Activated CD4-positive, alpha-beta T cell treated with anti-CD3 and anti-CD28 coated beads, Interleukin-2, amount 10 ng/mL, durations not matched to agents 24 days and 14 days (primary cell): ENCODE measurements around the gene ZSWIM3. TPM values are rescaled to one million over a fixed set of nuclear protein-coding genes. Genes with fewer than 3 reads are reported as not detected.
"Not testable (repeated sequence)": the region's sequence is repeated elsewhere in the genome, so short reads cannot be mapped to it uniquely, and the experiment has no call there.

Experiments used
- DNase-seq: peaks from one replicate; pipeline ENCODE4 v3.0.0; 2022
- H3K27ac Mint-ChIP-seq: one replicate; pipeline ENCODE4 v1.8.0; 2022; ENCODE audit warnings: mild to moderate bottlenecking, mixed read lengths
- H3K27me3 Mint-ChIP-seq: one replicate; pipeline ENCODE4 v1.8.0; 2022; ENCODE audit warnings: mixed read lengths
- H3K36me3 Mint-ChIP-seq: one replicate; pipeline ENCODE4 v1.8.0; 2022; ENCODE audit warnings: low read depth, mild to moderate bottlenecking, mixed read lengths
- H3K4me1 Mint-ChIP-seq: one replicate; pipeline ENCODE4 v1.8.0; 2021; ENCODE audit warnings: mixed read lengths
- H3K4me3 Mint-ChIP-seq: one replicate; pipeline ENCODE4 v1.8.0; 2022; ENCODE audit warnings: mild to moderate bottlenecking, moderate library complexity, mixed read lengths
- H3K9me3 Mint-ChIP-seq: one replicate; pipeline ENCODE4 v1.8.0; 2021; ENCODE audit warnings: mixed read lengths
- intact Hi-C: fragments of 100-400 bp; cut with micrococcal nuclease; formaldehyde crosslinking; loops from one replicate; pipeline ENCODE4 v1.15.1; 2023
- total RNA-seq: library from RNA; stranded (reverse); gene quantifications from 2 replicates; pipeline ENCODE4 v1.2.3, GENCODE V29; 2022

The ZSWIM3 gene
- total RNA-seq, 1 donor from 2014 or later, result 5.5 TPM

DNA sequence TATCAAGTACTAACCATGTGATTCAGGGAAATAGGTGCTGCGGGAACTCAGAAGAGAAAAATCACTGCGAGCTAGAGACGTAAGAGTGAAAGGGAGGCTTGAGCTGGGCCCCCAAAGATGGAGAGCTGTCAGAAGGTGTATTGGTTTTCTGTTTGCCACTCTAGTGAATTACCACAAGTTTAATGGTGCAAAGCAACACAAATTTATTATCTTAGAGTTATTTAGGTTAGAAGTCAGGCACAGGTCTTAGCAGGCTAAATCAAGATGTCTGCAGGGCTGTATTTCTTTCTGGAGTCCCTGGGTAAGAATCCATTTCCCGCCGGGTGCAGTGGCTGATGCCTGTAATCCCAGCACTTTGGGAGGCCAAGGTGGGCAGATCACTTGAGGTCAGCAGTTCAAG is 2.5 kb downstream of the ZSWIM3 start:
- no peak for DNase-seq
- no peak overlapping the region for H3K27ac Mint-ChIP-seq
- intact Hi-C loops, result no loop called here
- peaks cover 13% of the 10 kb centered on the region for H3K36me3 Mint-ChIP-seq
- no peak overlapping the region for H3K4me3 Mint-ChIP-seq
- no peaks in the 10 kb centered on the region for H3K9me3 Mint-ChIP-seq
- peaks cover 34% of the 10 kb centered on the region for H3K4me1 Mint-ChIP-seq
- H3K27me3 Mint-ChIP-seq, result no peaks in the 10 kb centered on the region

- H3K27me3 Mint-ChIP-seq, result no peaks in the 10 kb centered on the region
- intact Hi-C loops, result no loop called here
- no peak overlapping the region for H3K4me3 Mint-ChIP-seq
- no peak overlapping the region for H3K27ac Mint-ChIP-seq
- peaks cover 13% of the 10 kb centered on the region for H3K36me3 Mint-ChIP-seq
- no peaks in the 10 kb centered on the region for H3K9me3 Mint-ChIP-seq
- peaks cover 30% of the 10 kb centered on the region for H3K4me1 Mint-ChIP-seq
- no peak for DNase-seq
Observed at GRCh38 chr20:45860560-45861220, 3.3 kb downstream of the ZSWIM3 start.

DNA sequence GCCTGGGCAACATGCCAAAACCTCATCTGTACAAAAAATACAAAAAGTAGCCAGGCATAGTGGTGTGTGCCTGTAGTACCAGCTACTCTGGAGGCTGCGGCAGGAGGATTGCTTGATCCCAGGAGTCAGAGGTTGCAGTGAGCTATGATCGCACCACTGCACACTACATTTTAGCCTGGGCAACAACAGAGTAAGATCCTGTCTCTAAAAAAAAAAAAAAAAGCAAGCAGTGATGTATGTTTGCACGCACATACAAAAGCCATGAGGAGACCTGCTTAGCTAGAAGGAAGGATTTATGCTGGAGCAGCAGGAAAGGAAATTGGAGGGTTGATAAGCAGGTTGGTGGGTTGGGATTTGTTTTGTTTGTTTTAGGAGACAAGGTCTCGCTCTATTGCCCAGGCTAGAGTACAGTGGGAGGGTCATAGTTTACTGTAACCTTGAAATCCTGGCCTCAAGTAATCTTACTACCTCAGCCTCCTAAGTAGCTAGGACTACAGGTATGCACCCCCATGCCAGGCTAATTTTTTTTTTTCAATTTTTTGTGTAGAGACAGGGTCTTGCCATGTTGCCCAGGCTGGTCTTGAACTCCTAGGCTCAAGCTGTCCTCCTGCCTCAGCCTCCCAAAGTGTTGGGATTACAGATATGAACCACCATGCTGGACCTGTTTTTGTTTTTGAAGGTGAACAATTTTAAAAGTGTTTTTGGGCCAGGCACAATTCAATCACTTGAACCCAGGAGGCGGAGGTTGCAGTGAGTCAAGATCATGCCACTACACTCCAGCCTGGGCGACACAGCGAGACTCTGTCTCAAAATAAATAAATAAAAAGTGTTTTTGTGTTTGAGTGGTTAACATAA is 4.0 kb downstream of the ZSWIM3 start:
- Mint-ChIP-seq H3K27me3 (no peaks in the 10 kb centered on the region), H3K9me3 (no peaks in the 10 kb centered on the region), H3K4me3 (no peak overlapping the region), H3K27ac (no peak overlapping the region), H3K36me3 (peaks cover 13% of the 10 kb centered on the region), H3K4me1 (peaks cover 27% of the 10 kb centered on the region)
- intact Hi-C loops, result no loop called here
- no peak for DNase-seq

- H3K4me3 Mint-ChIP-seq, result no peak overlapping the region
- DNase-seq, result no peak
- intact Hi-C loops, result no loop called here
- H3K27ac Mint-ChIP-seq, result no peak overlapping the region
- H3K9me3 Mint-ChIP-seq, result no peaks in the 10 kb centered on the region
- no peaks in the 10 kb centered on the region for H3K27me3 Mint-ChIP-seq
- H3K4me1 Mint-ChIP-seq, result peaks cover 12% of the 10 kb centered on the region
- peaks cover 13% of the 10 kb centered on the region for H3K36me3 Mint-ChIP-seq
Observed at GRCh38 chr20:45863543-45864470, 6.4 kb downstream of the ZSWIM3 start.

DNA sequence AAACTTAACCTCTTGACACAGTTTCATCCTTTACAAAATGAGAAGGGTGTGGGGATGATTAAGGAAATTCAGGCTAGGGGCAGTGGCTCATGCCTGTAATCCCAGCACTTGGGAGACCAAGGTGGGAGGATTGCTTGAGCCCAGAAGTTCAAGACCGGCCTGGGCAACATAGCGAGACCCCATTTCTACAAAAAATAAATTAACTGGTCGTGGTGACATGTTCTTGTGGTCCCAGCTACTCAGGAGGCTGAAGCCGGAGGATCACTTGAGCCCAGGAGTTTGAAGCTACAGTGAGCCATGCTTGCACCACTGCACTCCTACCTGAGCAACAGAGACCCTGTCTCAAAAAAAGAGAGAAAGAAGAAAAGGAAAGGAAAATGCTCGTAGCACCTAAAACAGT is 9.0 kb downstream of the ZSWIM3 start:
- no peak for DNase-seq
- no peaks in the 10 kb centered on the region for H3K4me1 Mint-ChIP-seq
- no peak overlapping the region for H3K4me3 Mint-ChIP-seq
- H3K36me3 Mint-ChIP-seq, result peaks cover 4% of the 10 kb centered on the region
- H3K27me3 Mint-ChIP-seq, result no peaks in the 10 kb centered on the region
- no peaks in the 10 kb centered on the region for H3K9me3 Mint-ChIP-seq
- H3K27ac Mint-ChIP-seq, result no peak overlapping the region
- intact Hi-C loops, result no loop called here

- intact Hi-C loops, result no loop called here
- H3K4me1 Mint-ChIP-seq, result no peaks in the 10 kb centered on the region
- no peaks in the 10 kb centered on the region for H3K9me3 Mint-ChIP-seq
- no peak overlapping the region for H3K27ac Mint-ChIP-seq
- H3K36me3 Mint-ChIP-seq, result peaks cover 5% of the 10 kb centered on the region
- no peak overlapping the region for H3K4me3 Mint-ChIP-seq
- no peaks in the 10 kb centered on the region for H3K27me3 Mint-ChIP-seq
- DNase-seq, result no peak
Observed at GRCh38 chr20:45867136-45867818, 9.9 kb downstream of the ZSWIM3 start.

- Mint-ChIP-seq H3K27me3 (no peaks in the 10 kb centered on the region), H3K27ac (no peak overlapping the region), H3K4me3 (no peak overlapping the region), H3K4me1 (no peaks in the 10 kb centered on the region), H3K36me3 (peaks cover 7% of the 10 kb centered on the region), H3K9me3 (no peaks in the 10 kb centered on the region)
- intact Hi-C loops, result no loop called here
- no peak for DNase-seq
Observed at GRCh38 chr20:45867819-45868176, 10.4 kb downstream of the ZSWIM3 start.

DNA sequence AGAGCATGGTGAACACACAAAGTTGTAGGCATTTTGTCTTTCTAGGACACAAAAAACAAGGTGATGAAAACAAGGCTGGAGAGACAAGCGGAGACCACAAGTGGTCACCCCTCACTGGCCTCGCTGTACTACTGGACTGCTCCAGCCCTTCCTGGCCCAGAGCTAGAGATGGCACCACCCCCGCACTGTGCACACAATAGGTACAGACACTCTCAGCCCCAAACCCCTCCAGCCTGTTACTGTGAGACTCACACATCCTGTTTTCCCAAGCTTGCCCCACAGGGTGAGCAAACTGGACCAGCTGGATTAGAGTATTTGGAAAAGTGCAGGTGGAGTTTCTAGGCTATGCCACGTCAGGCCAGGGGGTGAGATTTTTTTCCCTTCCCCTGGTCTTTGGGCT is 15.2 kb downstream of the ZSWIM3 start:
- no peaks in the 10 kb centered on the region for H3K9me3 Mint-ChIP-seq
- DNase-seq, result no peak
- H3K27me3 Mint-ChIP-seq, result no peaks in the 10 kb centered on the region
- no peak overlapping the region for H3K4me3 Mint-ChIP-seq
- H3K27ac Mint-ChIP-seq, result no peak overlapping the region
- H3K4me1 Mint-ChIP-seq, result no peaks in the 10 kb centered on the region
- intact Hi-C loops, result no loop called here
- H3K36me3 Mint-ChIP-seq, result peaks cover 2% of the 10 kb centered on the region

DNA sequence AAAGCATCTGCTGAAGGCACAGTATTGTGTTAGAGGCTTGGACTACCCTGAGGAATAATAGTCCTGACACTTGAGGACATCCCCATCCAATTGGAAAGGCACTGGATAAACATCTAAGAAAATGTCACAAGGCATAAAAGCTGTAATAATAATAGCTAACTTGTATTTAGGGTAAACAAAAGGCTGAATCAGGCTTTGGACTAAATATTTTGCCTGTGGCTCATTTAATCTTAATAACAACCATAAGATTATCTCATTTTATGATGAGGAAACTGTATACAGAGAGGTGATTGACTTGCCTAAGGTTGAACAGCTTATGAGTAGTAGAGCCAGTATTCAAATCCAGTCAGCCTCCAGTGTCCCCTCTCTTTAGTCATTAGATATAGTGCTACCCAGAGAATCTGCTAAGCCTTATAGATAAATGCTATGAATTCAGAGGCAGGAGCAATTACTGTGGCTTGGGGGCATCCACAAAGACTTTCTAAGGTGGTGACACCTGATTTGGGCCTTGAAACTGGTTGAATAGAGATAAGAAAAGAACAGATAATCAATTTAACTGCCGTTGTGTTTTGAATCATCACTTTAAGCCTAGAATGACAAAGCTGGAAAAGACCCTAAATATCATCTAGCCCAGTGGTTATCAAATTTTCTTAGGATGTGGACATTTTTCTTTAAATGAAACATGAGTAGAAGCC is 16.1 kb downstream of the ZSWIM3 start:
- no peaks in the 10 kb centered on the region for H3K4me1 Mint-ChIP-seq
- DNase-seq, result no peak
- no peak overlapping the region for H3K4me3 Mint-ChIP-seq
- H3K9me3 Mint-ChIP-seq, result no peaks in the 10 kb centered on the region
- H3K27me3 Mint-ChIP-seq, result no peaks in the 10 kb centered on the region
- peaks cover 2% of the 10 kb centered on the region for H3K36me3 Mint-ChIP-seq
- intact Hi-C loops, result no loop called here
- H3K27ac Mint-ChIP-seq, result peak overlapping the region; percentile 67

DNA sequence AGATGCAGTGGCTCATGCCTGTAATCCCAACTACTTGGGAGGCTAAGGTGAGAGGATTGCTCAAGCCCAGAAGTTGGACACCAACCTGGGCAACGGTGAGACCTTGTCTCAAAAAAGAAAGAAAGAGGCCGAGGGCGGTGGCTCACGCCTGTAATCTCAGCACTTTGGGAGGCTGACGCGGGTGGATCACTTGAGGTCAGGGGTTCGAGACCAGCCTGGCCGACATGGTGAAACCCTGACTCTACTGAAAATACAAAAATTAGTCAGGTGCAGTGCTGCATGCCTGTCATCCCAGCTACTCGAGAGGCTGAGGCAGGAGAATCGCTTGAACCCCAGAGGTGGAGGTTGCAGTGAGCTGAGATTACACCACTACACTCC is 16.7 kb downstream of the ZSWIM3 start:
- H3K9me3 Mint-ChIP-seq, H3K4me3 Mint-ChIP-seq, H3K27me3 Mint-ChIP-seq, H3K4me1 Mint-ChIP-seq, DNase-seq, intact Hi-C loops, H3K36me3 Mint-ChIP-seq: not testable (repeated sequence)
- peak overlapping the region; percentile 67 for H3K27ac Mint-ChIP-seq

GRCh38 chr20:45874576-45874975 is 17.2 kb downstream of the ZSWIM3 start:
- H3K4me3 Mint-ChIP-seq, result no peak overlapping the region
- no peak for DNase-seq
- no peaks in the 10 kb centered on the region for H3K4me1 Mint-ChIP-seq
- no peaks in the 10 kb centered on the region for H3K27me3 Mint-ChIP-seq
- peaks cover 4% of the 10 kb centered on the region for H3K36me3 Mint-ChIP-seq
- no peaks in the 10 kb centered on the region for H3K9me3 Mint-ChIP-seq
- intact Hi-C loops, result no loop called here
- no peak overlapping the region for H3K27ac Mint-ChIP-seq

- no peak overlapping the region for H3K27ac Mint-ChIP-seq
- no peak for DNase-seq
- intact Hi-C loops, result no loop called here
- H3K4me1 Mint-ChIP-seq, result peaks cover 21% of the 10 kb centered on the region
- peaks cover 20% of the 10 kb centered on the region for H3K36me3 Mint-ChIP-seq
- no peaks in the 10 kb centered on the region for H3K9me3 Mint-ChIP-seq
- H3K27me3 Mint-ChIP-seq, result no peaks in the 10 kb centered on the region
- H3K4me3 Mint-ChIP-seq, result no peak overlapping the region
Observed at GRCh38 chr20:45878076-45878761, 20.8 kb downstream of the ZSWIM3 start.
